Activated T-cell treated with anti-CD3 and anti-CD28 coated beads, Interleukin-2, amount 50 U/mL, for 4 hours (primary cell): ENCODE results near the gene CYB5A. TPM values are rescaled to one million over a fixed set of nuclear protein-coding genes. Genes with fewer than 3 reads are reported as not detected.

ENCODE experiments used
- ATAC-seq, 2 donors: fragments of 200-7000 bp; cut with Tn5 transposase; one replicate each; pipeline ENCODE4 v1.10.0; 2021
- DNase-seq: peaks from one replicate; pipeline ENCODE4 v3.0.0-alpha.2; 2020
- H3K27me3 Mint-ChIP-seq: one replicate; pipeline ENCODE4 v1.8.0; 2021; ENCODE audit warnings: low read depth, mixed read lengths
- H3K36me3 Mint-ChIP-seq: one replicate; pipeline ENCODE4 v1.8.0; 2022; ENCODE audit warnings: mixed read lengths; ENCODE audit not compliant: insufficient read depth
- H3K4me1 Mint-ChIP-seq: one replicate; pipeline ENCODE4 v1.8.0; 2021; ENCODE audit warnings: low read depth, mixed read lengths
- H3K4me3 Mint-ChIP-seq: one replicate; pipeline ENCODE4 v1.8.0; 2021; ENCODE audit warnings: mild to moderate bottlenecking, moderate library complexity, mixed read lengths
- H3K9me3 Mint-ChIP-seq: one replicate; pipeline ENCODE4 v1.8.0; 2021; ENCODE audit warnings: mixed read lengths
- total RNA-seq, 3 donors: library from RNA; stranded (reverse); gene quantifications; one replicate each; pipeline ENCODE4 v1.2.1, GENCODE V29; 2021

Gene CYB5A
- total RNA-seq, 3 donors from 2014 or later, result 40.6 to 46.5 (median 45.9) TPM

DNA sequence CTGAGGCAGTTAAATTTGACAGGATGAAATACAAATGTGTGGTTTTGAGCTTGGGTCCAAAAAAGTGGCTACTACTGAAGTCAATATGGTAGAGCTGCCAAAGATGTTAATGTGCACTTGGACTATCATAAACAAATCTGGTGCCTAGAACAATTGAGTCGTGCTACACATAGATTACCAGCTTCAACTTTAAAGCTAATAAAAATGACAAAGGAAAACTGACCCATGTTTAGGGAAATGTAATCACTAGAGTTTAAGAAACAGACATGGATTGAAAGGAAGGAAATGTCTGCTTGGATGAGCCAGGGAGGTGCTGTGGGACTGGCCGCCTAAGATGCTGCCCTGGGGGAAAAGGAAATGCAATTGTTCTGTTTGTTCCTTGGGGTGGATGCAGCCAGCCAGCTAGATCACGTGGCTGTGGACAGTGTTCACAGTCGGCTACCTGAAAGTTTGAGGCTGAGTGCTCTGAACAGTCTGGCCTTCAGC, 36.6 kb downstream of the CYB5A start:
- ATAC-seq (no peak), DNase-seq (no peak)
- Mint-ChIP-seq H3K27me3 (no peaks in the 10 kb centered on the region), H3K4me1 (no peaks in the 10 kb centered on the region), H3K4me3 (no peak overlapping the region), H3K9me3 (no peaks in the 10 kb centered on the region), H3K36me3 (peaks cover 15% of the 10 kb centered on the region)

DNA sequence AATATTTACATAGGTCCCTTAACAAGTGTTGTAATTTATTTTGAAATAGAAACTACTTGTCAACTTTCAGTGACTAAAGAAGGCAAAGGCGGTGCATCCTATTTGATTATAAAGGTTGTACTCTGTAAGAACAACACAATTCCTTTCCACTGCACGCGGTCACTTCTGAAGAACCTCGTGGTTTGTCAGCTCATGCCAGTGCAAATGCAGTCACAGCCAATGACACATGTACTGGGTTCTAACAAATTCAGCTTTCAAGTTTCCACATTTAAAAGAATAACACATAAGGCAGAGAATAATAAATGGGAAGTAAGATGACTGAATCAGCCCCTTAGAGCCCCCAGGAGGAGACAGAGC, 39.7 kb downstream of the CYB5A start:
- Mint-ChIP-seq H3K4me1 (peaks cover 8% of the 10 kb centered on the region), H3K36me3 (peaks cover 12% of the 10 kb centered on the region), H3K9me3 (no peaks in the 10 kb centered on the region), H3K4me3 (no peak overlapping the region), H3K27me3 (no peaks in the 10 kb centered on the region)
- no peak for DNase-seq
- ATAC-seq, result peak; percentile 21 to 34

DNA sequence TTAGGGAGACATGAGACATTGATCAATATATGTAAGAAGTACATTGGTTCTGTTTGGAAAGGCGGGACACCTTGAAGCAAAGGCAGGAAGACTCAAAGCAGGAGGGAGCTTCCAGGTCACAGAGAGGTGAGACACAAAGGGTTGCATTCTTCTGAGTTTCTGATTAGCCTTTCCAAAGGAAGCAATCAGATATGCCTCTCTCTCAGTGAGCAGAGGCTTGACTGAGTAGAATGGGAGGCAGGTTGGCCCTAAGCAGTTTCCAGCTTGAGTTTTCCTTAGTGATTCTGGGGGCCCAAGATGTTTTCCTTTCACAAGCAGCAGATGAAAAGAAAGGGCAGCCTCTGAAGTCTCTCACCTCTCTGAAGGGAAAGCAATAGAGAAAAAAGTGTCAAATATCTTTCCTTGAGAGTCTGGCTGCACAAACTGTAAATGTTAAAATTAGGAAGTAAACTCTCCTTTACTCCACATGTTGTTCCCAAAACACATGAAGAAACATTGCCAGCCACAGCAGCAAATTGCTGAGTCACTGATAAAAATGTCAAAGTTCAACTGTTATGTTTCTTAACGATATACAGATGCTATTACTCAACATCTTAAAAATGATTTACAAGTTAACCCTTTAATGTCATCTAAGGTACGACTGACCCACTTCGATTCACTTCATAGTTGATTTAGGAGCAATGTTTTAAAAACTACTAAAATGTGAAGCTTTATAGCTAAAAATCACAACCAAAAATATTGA, 40.3 kb downstream of the CYB5A start:
- H3K27me3 Mint-ChIP-seq, result no peaks in the 10 kb centered on the region
- no peak overlapping the region for H3K4me3 Mint-ChIP-seq
- H3K36me3 Mint-ChIP-seq, result peaks cover 12% of the 10 kb centered on the region
- peaks cover 8% of the 10 kb centered on the region for H3K4me1 Mint-ChIP-seq
- H3K9me3 Mint-ChIP-seq, result no peaks in the 10 kb centered on the region
- ATAC-seq, result no peak
- no peak for DNase-seq

DNA sequence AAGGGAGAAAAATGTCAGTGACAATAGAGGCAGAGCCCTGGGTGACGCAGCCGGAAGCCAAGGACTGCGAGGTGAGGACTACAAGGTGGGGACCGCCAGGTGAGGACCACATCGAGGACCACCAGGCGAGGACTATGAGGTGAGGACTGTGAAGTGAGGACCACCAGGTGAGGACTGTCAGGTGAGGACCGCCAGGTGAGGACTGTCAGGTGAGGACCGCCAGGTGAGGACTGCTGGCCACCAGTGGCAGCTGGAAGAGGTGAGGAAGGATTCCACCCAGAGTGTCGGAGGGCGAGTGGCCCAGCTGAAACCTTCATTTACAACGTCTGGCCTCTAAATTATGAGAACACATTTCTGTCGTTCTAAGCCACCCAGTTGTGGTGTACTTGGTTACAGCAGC, 41.6 kb downstream of the CYB5A start:
- Mint-ChIP-seq H3K9me3 (no peaks in the 10 kb centered on the region), H3K27me3 (no peaks in the 10 kb centered on the region), H3K4me1 (peaks cover 8% of the 10 kb centered on the region), H3K36me3 (peaks cover 12% of the 10 kb centered on the region), H3K4me3 (no peak overlapping the region)
- no peak for ATAC-seq
- DNase-seq, result no peak

DNA sequence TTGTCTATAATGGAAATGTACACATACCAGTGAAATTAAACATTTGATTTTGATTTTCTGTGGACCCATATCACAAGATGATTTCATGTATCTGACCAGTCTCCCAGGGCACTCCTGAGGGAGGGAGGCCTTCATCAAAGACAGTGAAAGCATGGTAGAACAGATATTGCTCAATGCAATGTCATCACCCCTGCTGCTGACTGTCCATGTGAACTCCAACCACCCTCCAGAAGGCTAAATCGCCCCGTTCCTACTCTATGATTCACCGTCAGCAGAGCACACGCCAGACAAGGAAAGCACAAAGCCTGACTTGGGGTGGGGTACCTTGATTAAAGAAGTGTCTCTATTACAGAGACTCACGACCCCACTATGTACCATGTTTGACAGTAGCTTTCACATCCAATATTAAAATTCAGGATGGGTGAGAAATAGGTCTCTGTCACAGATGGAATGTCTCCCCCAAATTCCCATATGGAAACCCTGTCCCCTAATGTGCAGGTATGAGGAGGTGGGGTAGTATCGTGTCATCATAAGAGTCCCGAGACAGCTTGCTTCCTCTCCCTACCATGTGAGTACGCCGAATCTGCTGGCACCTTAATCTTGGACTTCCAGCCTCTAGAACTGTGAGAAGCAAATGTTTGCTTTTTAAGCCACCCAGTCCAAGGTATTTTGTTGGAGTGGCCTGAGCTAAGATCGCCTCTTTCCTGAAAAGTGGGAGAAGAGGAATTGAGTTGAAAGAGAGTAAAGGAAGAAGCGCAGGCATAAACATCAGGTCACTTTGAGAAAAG, 42.4 kb downstream of the CYB5A start:
- H3K4me3 Mint-ChIP-seq, result no peak overlapping the region
- H3K36me3 Mint-ChIP-seq, result peaks cover 10% of the 10 kb centered on the region
- no peaks in the 10 kb centered on the region for H3K9me3 Mint-ChIP-seq
- DNase-seq (no peak), ATAC-seq (no peak)
- H3K4me1 Mint-ChIP-seq, result peaks cover 8% of the 10 kb centered on the region
- H3K27me3 Mint-ChIP-seq, result no peaks in the 10 kb centered on the region

DNA sequence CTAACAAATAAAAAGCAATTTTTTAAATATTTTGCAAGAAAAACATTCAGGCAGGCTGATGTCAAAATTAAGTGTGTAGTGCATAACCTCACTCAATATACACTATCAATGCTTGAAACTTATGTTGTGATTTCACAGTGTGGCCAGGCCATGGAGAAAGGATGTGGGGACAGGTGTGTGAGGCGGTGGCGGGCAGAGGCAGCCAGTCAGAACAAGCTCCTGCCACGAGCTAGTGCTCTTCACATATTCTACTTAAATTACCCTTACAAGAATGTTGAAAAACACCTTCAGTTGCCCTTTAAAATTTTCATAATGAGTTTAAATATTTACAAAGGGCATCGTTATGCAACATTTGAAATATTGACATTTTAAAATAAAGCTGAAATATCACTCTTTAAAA, 43.2 kb downstream of the CYB5A start:
- Mint-ChIP-seq H3K4me1 (peaks cover 8% of the 10 kb centered on the region), H3K27me3 (no peaks in the 10 kb centered on the region), H3K9me3 (no peaks in the 10 kb centered on the region), H3K36me3 (peaks cover 10% of the 10 kb centered on the region), H3K4me3 (no peak overlapping the region)
- ATAC-seq (no peak), DNase-seq (no peak)

DNA sequence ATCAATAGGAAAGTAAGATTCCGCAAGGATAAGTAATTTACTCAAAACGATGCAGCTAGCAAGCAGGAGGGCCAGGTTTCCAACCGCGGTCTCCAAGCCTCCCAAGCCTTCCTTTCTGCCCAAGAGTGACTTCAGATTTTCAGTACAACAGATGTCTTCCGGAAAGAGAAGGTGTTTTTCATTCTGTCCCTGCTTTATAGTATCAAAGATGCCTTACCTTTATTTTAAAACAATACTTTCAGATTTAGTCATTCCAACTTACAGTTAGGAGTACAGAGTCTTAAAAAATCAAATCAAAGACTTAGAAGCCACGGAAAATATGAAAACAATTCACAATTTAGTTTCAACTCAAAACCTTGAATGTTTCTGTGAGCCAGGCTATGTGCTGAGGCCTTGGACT, 43.6 kb downstream of the CYB5A start:
- H3K4me1 Mint-ChIP-seq, result peaks cover 8% of the 10 kb centered on the region

DNA sequence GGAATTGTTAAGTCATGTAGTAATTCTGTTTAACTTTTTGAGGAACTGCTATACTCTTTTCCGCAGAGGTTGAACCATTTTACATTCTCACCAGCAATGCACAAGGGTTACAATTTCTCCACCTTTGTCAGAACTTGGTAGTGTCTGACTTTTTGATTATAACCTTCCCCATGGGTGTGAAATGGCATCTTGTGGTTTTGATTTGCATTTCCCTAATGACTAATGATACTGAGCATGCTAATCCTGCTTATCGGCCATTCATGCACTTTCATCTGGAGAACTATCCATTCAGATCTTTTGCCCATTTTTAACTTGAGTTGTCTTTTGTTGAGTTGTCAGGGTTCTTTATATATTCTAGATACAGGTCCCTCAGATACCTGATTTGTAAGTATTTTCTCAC, 47.2 kb downstream of the CYB5A start:
- Mint-ChIP-seq H3K4me3 (no peak overlapping the region), H3K9me3 (no peaks in the 10 kb centered on the region), H3K4me1 (peaks cover 8% of the 10 kb centered on the region), H3K36me3 (no peaks in the 10 kb centered on the region), H3K27me3 (peaks cover 11% of the 10 kb centered on the region)
- DNase-seq (no peak), ATAC-seq (no peak)

More for the DNA sequence above, 43.6 kb downstream of the CYB5A start:
- Mint-ChIP-seq H3K27me3 (peaks cover 1% of the 10 kb centered on the region), H3K9me3 (no peaks in the 10 kb centered on the region), H3K36me3 (peaks cover 10% of the 10 kb centered on the region), H3K4me3 (no peak overlapping the region)
- DNase-seq (no peak), ATAC-seq (peak in 1 of 2 donors; percentile 10)

DNA sequence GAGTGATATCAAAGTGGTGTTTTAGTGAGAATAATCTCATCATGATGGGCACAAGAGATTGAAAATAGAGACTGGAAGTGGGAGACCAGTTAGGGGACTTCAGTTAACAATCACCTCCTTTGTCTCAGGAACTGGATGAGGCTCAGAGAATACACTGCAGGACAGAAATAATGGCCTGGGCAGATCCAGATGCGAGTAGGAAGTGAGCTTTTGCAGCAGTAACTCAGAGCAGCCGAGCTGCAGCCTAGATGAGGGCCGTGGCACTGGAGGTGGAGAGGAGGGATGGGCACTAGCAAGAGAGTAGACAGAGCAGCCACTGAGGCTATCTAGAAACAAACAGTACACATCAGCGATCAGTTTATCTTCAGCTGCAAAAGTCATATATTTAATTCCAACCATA, 48.6 kb downstream of the CYB5A start:
- DNase-seq (no peak), ATAC-seq (no peak)
- Mint-ChIP-seq H3K36me3 (no peaks in the 10 kb centered on the region), H3K9me3 (no peaks in the 10 kb centered on the region), H3K4me3 (no peak overlapping the region), H3K27me3 (peaks cover 22% of the 10 kb centered on the region), H3K4me1 (peaks cover under 1% of the 10 kb centered on the region)

DNA sequence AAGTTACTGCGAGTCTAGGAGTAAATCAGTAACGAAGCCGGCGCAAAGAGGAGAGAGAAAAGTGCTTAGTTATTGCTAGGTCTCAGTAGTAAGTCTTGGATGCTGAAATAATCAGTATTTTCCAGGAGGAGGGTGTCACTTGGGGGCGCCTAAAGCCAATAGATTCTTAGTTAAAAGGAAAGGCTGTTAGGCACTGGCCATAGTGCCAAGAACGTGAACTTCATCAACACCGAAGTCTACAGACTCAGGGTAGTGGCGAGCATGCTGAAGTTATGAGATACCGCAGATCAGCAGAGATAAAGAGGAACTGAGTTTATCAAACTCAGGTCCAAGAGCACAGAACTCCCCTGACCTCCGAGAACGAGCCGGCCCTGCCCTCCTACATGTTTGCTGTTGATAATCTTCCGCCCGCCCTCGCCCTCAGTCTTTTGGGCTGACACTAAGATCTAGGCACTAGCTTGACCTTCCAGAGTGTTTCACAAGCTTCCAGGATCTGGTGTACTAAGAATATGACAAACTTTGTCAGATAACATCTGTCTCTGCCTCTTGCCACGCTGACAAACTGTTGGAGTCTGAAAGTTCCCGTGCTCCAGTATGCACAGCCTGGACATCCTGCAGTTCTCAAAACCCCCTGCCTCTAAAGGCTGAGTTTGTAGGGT, 49.2 kb downstream of the CYB5A start:
- Mint-ChIP-seq H3K36me3 (no peaks in the 10 kb centered on the region), H3K9me3 (no peaks in the 10 kb centered on the region), H3K27me3 (peaks cover 27% of the 10 kb centered on the region), H3K4me3 (no peak overlapping the region), H3K4me1 (no peaks in the 10 kb centered on the region)
- DNase-seq, result no peak
- no peak for ATAC-seq

DNA sequence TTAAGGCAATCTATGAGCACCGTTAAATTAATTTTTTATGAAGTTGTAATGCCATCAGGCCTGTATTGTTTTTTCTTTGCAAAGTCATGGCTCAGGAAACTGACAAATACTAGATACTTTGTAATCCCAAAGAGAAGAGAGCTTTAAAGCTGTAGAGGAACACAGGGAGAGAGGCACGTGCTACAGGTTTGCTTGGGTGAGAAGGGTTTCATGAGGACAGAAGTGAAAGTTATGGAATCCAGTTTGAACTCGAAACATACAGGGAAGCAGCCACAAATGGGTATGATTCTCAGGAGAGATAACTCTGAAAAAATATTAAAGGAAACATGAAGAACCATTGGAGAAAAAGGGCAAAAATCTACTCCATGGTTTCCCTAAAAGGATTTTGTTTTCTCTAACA, 49.8 kb downstream of the CYB5A start:
- Mint-ChIP-seq H3K9me3 (no peaks in the 10 kb centered on the region), H3K27me3 (peaks cover 33% of the 10 kb centered on the region), H3K4me1 (no peaks in the 10 kb centered on the region), H3K36me3 (no peaks in the 10 kb centered on the region), H3K4me3 (no peak overlapping the region)
- DNase-seq, result no peak
- no peak for ATAC-seq

DNA sequence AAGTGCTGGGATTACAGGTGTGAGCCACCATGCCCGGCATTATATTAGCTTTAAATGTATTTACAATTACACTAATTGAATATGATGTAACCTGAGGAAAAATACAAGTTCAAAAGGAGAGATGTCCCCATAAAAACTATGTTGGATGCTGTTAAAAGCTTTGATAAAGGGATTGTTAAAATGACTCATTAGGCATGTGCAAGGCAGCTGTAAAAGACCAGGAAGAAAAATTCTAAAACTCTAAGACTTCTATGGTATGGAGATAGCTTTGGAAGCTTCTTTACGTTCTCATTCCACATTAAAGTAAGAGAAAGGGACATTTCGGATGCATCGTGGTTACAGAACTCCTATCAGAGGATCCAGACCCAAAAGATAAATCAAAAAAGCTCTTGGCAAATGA, 50.3 kb downstream of the CYB5A start:
- ATAC-seq, result no peak
- H3K36me3 Mint-ChIP-seq, result no peaks in the 10 kb centered on the region

DNA sequence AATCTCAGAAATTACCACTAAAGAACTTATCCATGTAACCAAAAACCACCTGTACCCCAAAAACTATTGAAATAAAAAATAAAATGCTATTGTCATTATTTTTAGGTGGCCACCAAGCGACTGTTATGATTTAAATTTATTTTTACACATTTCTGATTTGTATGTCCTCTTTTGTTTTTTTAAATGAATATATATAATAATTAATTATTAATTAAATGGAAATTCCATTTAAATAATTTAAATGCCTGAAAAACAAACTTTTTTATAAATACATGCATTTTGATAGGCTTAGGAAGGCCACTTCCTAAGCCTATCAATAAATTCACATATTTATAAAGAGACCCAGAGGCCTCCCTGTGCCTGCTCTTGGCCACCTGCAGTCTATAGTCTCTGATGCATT, 52.2 kb downstream of the CYB5A start:
- no peak overlapping the region for H3K4me3 Mint-ChIP-seq
- peaks cover 34% of the 10 kb centered on the region for H3K27me3 Mint-ChIP-seq
- no peak for DNase-seq
- H3K9me3 Mint-ChIP-seq, result no peaks in the 10 kb centered on the region
- no peaks in the 10 kb centered on the region for H3K4me1 Mint-ChIP-seq
- no peaks in the 10 kb centered on the region for H3K36me3 Mint-ChIP-seq
- no peak for ATAC-seq

More for the DNA sequence above, 50.3 kb downstream of the CYB5A start:
- no peaks in the 10 kb centered on the region for H3K4me1 Mint-ChIP-seq
- H3K9me3 Mint-ChIP-seq, result no peaks in the 10 kb centered on the region
- peaks cover 34% of the 10 kb centered on the region for H3K27me3 Mint-ChIP-seq
- no peak overlapping the region for H3K4me3 Mint-ChIP-seq
- DNase-seq, result no peak

DNA sequence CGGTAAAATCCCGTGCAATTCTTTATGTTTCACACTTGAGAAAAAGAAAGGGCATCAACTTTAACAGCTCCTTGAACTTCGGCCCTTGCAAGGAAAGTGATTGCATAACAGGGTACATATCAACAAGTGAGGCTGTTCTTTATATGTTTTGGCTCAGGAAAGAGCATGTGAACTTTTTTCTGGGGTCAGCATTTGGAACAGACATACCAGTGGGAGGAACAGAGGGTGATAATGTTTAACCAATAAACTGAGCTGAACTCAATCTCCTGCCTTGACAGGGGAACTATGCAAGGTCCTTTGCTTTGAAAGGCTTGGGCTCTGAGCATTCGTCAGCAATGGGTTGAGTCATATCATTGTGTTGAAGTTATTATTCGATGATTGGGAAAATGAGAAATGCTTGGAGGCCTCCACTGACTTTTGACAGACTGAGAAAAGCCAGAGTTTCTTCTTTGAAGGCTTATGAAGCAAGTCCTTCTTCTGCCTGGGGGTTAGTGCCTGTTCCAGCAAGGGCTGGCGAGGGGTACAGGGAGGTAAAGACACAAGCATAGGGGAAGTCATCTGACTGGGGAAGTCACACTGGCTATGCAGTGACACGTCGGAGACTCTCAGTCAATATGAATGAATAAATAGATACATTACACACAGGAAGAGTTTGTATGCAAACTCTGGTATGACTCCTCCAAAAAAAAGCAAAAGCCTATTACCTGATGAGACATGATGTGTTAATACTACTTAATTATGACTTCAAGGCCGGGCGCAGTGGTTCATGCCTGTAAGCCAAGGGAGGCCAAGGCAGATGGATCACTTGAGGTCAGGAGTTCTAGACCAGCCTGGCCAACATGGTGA, 57.2 kb downstream of the CYB5A start:
- Mint-ChIP-seq H3K27me3 (peaks cover 24% of the 10 kb centered on the region), H3K4me3 (no peak overlapping the region), H3K4me1 (no peaks in the 10 kb centered on the region), H3K9me3 (no peaks in the 10 kb centered on the region), H3K36me3 (no peaks in the 10 kb centered on the region)
- DNase-seq (no peak), ATAC-seq (no peak)
